ENCODE measurements around the gene FNIP1. TPM values are rescaled to one million over a fixed set of nuclear protein-coding genes. Genes with fewer than 3 reads are reported as not detected.

FNIP1 gene
- total RNA-seq, 3 donors from 2014 or later (not counting 1 experiment from before 2014, with no cell fraction given), result 49.6 to 54.6 (median 50.8) TPM

DNA sequence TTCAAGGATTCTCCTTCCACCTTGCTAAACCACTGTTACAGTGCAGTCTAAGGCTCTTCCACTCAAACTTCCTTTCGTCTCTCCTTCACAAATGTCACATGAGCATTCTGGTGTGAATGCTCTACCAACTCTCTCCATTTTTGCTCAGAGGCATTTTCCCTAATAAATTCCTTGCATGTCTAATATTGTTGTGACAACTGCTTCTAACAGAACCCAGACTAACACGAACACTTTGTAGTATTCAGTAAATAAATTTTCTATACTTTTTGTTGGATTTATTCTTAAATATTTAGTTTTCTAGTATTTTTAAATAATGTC, 185.8 kb downstream of the FNIP1 start:
- DNase-seq (no peak), ATAC-seq (no peak)
- Mint-ChIP-seq H3K4me3 (no peak overlapping the region), H3K9me3 (no peaks in the 10 kb centered on the region), H3K4me1 (peaks cover 51 to 69% of the 10 kb centered on the region in 2 donors), H3K36me3 (no peaks in the 10 kb centered on the region), H3K27ac (peak overlapping the region in 1 of 2 donors; percentile 1), H3K27me3 (ENCODE audit: low read depth in 2 of 2) (no peaks in the 10 kb centered on the region)
- Histone ChIP-seq H3K27me3 (ENCODE audit: control insufficient read depth, insufficient read depth, low read length) (no peaks in the 10 kb centered on the region), H3K36me3 (ENCODE audit: control insufficient read depth, insufficient read depth, low read length) (no peaks in the 10 kb centered on the region), H3K4me1 (ENCODE audit: control insufficient read depth, insufficient read depth, low read length) (peaks cover 8% of the 10 kb centered on the region), H3K9me3 (ENCODE audit: control insufficient read depth, insufficient read depth, low read length) (no peaks in the 10 kb centered on the region), H3K27ac (ENCODE audit: low read length) (no peak overlapping the region), H3K4me3 (ENCODE audit: low read length) (no peak overlapping the region)
- 100% methylated on average over 1 of the region's 2 CpGs for WGBS (ENCODE audit: insufficient coverage)
- intact Hi-C loops (cut with micrococcal nuclease), result no loop called here
- TF ChIP-seq, protein P1, sequence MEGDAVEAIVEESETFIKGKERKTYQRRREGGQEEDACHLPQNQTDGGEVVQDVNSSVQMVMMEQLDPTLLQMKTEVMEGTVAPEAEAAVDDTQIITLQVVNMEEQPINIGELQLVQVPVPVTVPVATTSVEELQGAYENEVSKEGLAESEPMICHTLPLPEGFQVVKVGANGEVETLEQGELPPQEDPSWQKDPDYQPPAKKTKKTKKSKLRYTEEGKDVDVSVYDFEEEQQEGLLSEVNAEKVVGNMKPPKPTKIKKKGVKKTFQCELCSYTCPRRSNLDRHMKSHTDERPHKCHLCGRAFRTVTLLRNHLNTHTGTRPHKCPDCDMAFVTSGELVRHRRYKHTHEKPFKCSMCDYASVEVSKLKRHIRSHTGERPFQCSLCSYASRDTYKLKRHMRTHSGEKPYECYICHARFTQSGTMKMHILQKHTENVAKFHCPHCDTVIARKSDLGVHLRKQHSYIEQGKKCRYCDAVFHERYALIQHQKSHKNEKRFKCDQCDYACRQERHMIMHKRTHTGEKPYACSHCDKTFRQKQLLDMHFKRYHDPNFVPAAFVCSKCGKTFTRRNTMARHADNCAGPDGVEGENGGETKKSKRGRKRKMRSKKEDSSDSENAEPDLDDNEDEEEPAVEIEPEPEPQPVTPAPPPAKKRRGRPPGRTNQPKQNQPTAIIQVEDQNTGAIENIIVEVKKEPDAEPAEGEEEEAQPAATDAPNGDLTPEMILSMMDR (IDR thresholded peaks at IDR 0.05), result no peak

DNA sequence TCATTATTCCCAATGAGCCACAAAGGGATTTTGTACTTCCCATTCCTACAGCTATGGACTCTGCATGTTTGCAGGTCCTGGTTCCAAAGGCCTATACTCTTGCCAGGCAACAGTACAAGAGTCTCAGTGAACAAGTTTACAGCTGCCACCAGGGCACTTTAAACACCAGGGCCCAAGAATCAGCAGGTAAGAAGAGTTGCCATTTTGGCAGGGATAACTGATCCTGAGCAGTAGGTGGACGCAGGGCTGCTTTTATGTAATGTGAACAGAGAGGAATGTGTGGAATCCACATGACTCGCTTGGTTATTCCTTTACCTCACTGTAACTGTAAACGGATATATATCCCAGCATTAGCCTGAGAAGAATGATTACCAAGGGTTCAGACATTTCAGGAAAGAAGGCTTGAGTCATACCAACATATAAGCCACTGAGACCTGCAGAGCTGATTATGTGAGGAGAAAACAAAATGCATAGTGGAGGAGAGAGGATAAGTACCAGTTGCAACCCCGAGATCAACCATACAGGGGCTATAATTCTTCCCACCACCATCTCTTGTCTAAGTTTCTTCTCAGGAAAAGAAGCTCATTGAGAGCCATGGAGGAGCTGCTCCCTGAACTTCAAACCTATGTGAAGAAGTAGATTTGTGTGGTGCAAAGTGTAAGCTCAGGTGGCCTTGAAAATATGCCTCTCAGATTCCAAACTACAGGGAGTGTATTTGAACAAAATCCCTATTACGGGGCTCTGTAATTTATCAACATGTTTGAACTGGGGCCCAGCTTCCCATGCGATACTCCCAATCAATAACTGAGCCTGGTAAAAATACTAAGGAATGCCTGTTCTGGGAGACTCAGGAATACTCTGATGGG, 186.4 kb downstream of the FNIP1 start:
- intact Hi-C loops (cut with micrococcal nuclease), result no loop called here
- peak overlapping the region; percentile 1 to 30 for H3K27ac Mint-ChIP-seq
- DNase-seq, result no peak
- Histone ChIP-seq H3K27me3 (ENCODE audit: control insufficient read depth, insufficient read depth, low read length) (no peaks in the 10 kb centered on the region), H3K9me3 (ENCODE audit: control insufficient read depth, insufficient read depth, low read length) (no peaks in the 10 kb centered on the region), H3K4me3 (ENCODE audit: low read length) (no peak overlapping the region), H3K4me1 (ENCODE audit: control insufficient read depth, insufficient read depth, low read length) (peaks cover 8% of the 10 kb centered on the region), H3K27ac (ENCODE audit: low read length) (no peak overlapping the region), H3K36me3 (ENCODE audit: control insufficient read depth, insufficient read depth, low read length) (no peaks in the 10 kb centered on the region)
- H3K9me3 Mint-ChIP-seq, result no peaks in the 10 kb centered on the region
- H3K4me1 Mint-ChIP-seq, result peaks cover 50 to 65% of the 10 kb centered on the region in 2 donors
- 93% methylated on average over 5 of the region's 6 CpGs for WGBS (ENCODE audit: insufficient coverage)
- no peak for ATAC-seq
- no peaks in the 10 kb centered on the region for H3K36me3 Mint-ChIP-seq
- no peaks in the 10 kb centered on the region for H3K27me3 Mint-ChIP-seq (ENCODE audit: low read depth in 2 of 2)
- no peak overlapping the region for H3K4me3 Mint-ChIP-seq
- TF ChIP-seq, protein P1 (IDR thresholded peaks at IDR 0.05), result no peak

DNA sequence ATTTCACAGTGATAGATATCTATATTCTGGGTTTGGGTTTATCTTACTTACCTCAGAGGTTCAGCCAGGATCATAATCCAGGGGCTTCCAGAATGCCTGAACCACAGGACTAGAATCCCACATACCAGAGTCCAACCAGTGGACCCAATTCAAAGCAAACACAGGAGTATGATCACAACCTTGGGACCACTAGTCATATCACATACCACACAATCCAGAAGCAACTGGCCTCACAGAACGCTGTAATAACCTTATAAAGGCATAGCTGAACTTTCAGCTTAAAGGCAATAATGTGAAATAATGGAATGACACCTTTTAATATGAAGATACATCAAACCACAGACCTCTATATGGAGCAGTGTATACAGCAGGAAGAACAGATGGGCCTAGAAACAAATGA, 187.0 kb downstream of the FNIP1 start:
- Mint-ChIP-seq H3K4me3 (no peak overlapping the region), H3K4me1 (peaks cover 50 to 65% of the 10 kb centered on the region in 2 donors), H3K9me3 (no peaks in the 10 kb centered on the region), H3K27ac (peak overlapping the region; percentile 30 to 55), H3K36me3 (no peaks in the 10 kb centered on the region), H3K27me3 (ENCODE audit: low read depth in 2 of 2) (no peaks in the 10 kb centered on the region)
- Histone ChIP-seq H3K36me3 (ENCODE audit: control insufficient read depth, insufficient read depth, low read length) (no peaks in the 10 kb centered on the region), H3K27me3 (ENCODE audit: control insufficient read depth, insufficient read depth, low read length) (no peaks in the 10 kb centered on the region), H3K9me3 (ENCODE audit: control insufficient read depth, insufficient read depth, low read length) (no peaks in the 10 kb centered on the region), H3K27ac (ENCODE audit: low read length) (no peak overlapping the region), H3K4me1 (ENCODE audit: control insufficient read depth, insufficient read depth, low read length) (peaks cover 8% of the 10 kb centered on the region), H3K4me3 (ENCODE audit: low read length) (no peak overlapping the region)
- intact Hi-C loops (cut with micrococcal nuclease), result no loop called here
- WGBS (ENCODE audit: insufficient coverage), result no CpG with 5 or more reads among the region's 1 CpG
- DNase-seq (no peak), ATAC-seq (no peak)
- TF ChIP-seq, protein P1 (IDR thresholded peaks at IDR 0.05), result no peak

All from natural killer cell (primary cell).